Measurements from ENCODE around the gene ZDHHC18. TPM values are rescaled to one million over a fixed set of nuclear protein-coding genes. Genes with fewer than 3 reads are reported as not detected.
"Not testable (repeated sequence)": the region's sequence is repeated elsewhere in the genome, so short reads cannot be mapped to it uniquely, and the experiment has no call there.

Gene ZDHHC18
- total RNA-seq, 2 experiments from 2014 or later, result 52.9 TPM

- POLR2A ChIA-PET, result interaction anchor here (0.6 kb wide), 1 partner anchor 41 kb away, joined by 3 read pairs; no protein-coding TSS in a partner anchor
- ATAC-seq (ENCODE audit: low read depth) (no peak), DNase-seq (no peak)
- no peak overlapping the region for H3K4me3 Mint-ChIP-seq
- H3K27me3 Mint-ChIP-seq, result no peaks in the 10 kb centered on the region
- peaks cover 17% of the 10 kb centered on the region for H3K36me3 Mint-ChIP-seq
- H3K4me1 Mint-ChIP-seq, result no peaks in the 10 kb centered on the region
- H3K9me3 Mint-ChIP-seq, result no peaks in the 10 kb centered on the region
- H3K27ac Mint-ChIP-seq, result no peak overlapping the region
Measured at GRCh38 chr1:26879793-26880192, 53.3 kb downstream of the ZDHHC18 start.

DNA sequence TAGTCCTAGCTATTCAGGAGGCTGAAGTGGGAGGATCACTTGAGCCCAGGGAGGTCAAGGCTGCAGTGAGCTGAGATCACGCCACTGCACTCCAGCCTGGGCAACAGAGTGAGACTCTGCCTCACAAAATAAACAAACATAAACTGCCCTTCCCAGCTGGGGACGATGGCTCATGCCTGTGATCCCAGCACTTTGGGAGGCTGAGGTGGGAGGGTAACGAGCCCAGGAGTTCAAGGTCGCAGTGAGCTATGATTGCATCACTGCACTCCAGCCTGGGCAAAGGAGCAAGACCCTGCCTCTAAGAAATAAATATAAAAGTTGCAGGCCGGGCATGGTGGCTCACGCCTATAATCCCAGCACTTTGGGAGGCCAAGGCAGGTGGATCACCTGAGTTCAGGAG lies 55.1 kb downstream of the ZDHHC18 start:
- POLR2A ChIA-PET, result interaction anchor here (0.6 to 2.5 kb wide), 2 partner anchors 13 to 16 kb away, joined by 4 to 9 read pairs; no protein-coding TSS in a partner anchor
- H3K9me3 Mint-ChIP-seq; ATAC-seq (ENCODE audit: low read depth); H3K27me3 Mint-ChIP-seq; H3K4me1 Mint-ChIP-seq; H3K4me3 Mint-ChIP-seq; H3K27ac Mint-ChIP-seq; DNase-seq: not testable (repeated sequence)
- peaks cover 22% of the 10 kb centered on the region for H3K36me3 Mint-ChIP-seq

DNA sequence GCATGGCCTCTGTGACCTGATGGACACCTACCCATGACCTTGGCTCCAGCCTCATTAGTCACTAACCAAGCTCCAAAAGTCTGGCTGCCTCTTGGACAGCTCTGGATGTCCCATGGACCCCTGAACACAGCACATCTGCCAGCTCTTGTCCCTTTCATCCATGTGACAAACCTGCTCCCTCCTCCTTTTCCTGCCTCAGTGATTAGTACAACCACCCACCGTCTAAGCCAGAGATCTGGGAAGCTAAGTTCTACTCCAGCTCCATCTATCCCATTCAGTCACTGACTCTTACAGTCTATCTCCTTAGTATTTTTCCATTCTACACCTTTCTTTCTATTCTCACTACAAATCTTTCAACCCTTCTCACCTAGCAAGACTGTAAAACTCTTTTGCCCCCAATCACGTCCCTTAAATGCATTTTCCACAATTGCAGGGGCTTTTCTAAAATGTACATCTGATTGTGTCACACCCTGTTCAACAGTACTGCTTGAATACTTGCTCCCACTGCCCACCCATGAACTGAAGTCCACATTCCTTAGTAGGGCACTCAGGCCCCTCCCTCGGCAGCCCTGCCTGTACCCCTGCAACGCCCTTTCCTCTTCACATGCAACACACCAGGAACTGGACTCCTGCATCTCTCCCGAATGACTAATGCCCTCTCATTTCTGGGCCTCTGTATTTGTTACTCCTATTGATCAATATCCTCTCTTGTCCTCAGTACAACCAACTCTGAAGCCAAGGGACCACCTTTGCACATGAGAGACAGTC lies 56.4 kb downstream of the ZDHHC18 start:
- ATAC-seq (ENCODE audit: low read depth) (no peak), DNase-seq (no peak)
- H3K27ac Mint-ChIP-seq, result peak overlapping the region; percentile 6
- no peak overlapping the region for H3K4me3 Mint-ChIP-seq
- H3K4me1 Mint-ChIP-seq, result peaks cover 5% of the 10 kb centered on the region
- POLR2A ChIA-PET, result interaction anchor here (2.5 kb wide), 1 partner anchor 18 kb away, joined by 9 read pairs; no protein-coding TSS in a partner anchor
- no peaks in the 10 kb centered on the region for H3K27me3 Mint-ChIP-seq
- peaks cover 25% of the 10 kb centered on the region for H3K36me3 Mint-ChIP-seq
- H3K9me3 Mint-ChIP-seq, result no peaks in the 10 kb centered on the region

DNA sequence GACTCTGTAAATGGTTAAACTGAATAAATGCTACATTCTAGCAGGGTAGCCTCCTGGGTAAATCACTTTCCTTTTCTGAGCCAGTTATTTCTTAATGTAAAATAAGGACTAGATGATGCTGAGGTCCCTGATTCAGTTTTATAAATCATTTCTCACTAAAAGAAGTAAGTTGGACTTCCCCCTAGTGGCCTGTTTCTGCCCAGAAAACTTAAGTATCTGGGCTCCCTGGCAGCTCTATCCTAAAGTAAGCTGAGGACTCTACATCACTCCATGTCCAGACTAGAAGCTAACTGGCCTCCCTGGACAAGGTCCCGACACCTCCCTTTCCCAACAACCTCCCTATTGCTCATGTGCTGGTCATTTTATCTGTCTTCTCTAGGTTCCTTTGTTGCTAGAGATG lies 60.6 kb downstream of the ZDHHC18 start:
- no peak for ATAC-seq (ENCODE audit: low read depth)
- Mint-ChIP-seq H3K36me3 (peaks cover 37% of the 10 kb centered on the region), H3K27me3 (no peaks in the 10 kb centered on the region), H3K9me3 (no peaks in the 10 kb centered on the region), H3K4me1 (peaks cover 24% of the 10 kb centered on the region), H3K27ac (peak overlapping the region; percentile 52), H3K4me3 (no peak overlapping the region)
- POLR2A ChIA-PET, result interaction anchor here (0.6 to 1.0 kb wide), 5 partner anchors 34 to 293 kb away, joined by 3 to 5 read pairs (median 3); no protein-coding TSS in a partner anchor
- DNase-seq, result no peak

DNA sequence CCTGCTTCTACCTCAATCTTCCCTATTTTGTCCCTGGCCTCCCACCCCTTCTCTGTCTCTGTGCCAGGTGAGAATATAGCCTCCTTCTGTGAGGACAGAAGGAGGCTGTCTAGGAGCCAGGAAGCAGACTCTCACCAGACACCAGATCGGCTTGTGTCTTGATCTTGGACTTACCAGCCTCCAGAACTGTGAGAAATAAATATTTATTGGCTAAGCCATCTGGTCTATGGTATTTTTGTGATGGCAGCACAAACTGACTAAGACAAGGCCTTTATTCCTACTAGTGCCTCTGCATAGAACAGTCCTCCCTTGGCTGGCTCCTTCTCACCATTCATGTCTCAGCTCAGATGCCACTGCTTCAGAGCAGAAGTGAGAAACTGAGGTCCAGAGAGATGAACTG lies 61.7 kb downstream of the ZDHHC18 start:
- Mint-ChIP-seq H3K4me1 (peaks cover 24% of the 10 kb centered on the region), H3K4me3 (peak overlapping the region; percentile 96), H3K27ac (no peak overlapping the region), H3K27me3 (no peaks in the 10 kb centered on the region), H3K9me3 (no peaks in the 10 kb centered on the region), H3K36me3 (peaks cover 33% of the 10 kb centered on the region)
- DNase-seq (no peak), ATAC-seq (ENCODE audit: low read depth) (no peak)
- POLR2A ChIA-PET, result interaction anchor here (2.8 to 4.3 kb wide), 2 partner anchors 12 to 33 kb away, joined by 12 to 57 read pairs; partner anchors contain the start of genes GPATCH3 and NUDC

GRCh38 chr1:26889551-26890466 lies 63.3 kb downstream of the ZDHHC18 start, which contains the start of gene GPN2:
GPN2 (minus strand) TSS chr1:26890283; CDS start chr1:26890096, 187 bp downstream.
- H3K4me3 Mint-ChIP-seq, result peak within 1 kb of the TSS; percentile 96
- peaks cover 34% of the 10 kb centered on the region for H3K36me3 Mint-ChIP-seq
- ATAC-seq (ENCODE audit: low read depth), result peak; percentile 95
- peak; percentile 81 for DNase-seq
- POLR2A ChIA-PET, result interaction anchor here (0.5 to 4.3 kb wide), 20 partner anchors 10 to 883 kb away, joined by 3 to 57 read pairs (median 4); partner anchors contain the start of genes GPATCH3, NUDC, PIGV and STX12
- H3K9me3 Mint-ChIP-seq, result no peaks in the 10 kb centered on the region
- peaks cover 27% of the 10 kb centered on the region for H3K4me1 Mint-ChIP-seq
- no peaks in the 10 kb centered on the region for H3K27me3 Mint-ChIP-seq
- H3K27ac Mint-ChIP-seq, result peak within 1 kb of the TSS; percentile 92

GRCh38 chr1:26890467-26890796 lies 63.9 kb downstream of the ZDHHC18 start:
- ATAC-seq (ENCODE audit: low read depth), result peak; percentile 49
- Mint-ChIP-seq H3K36me3 (peaks cover 31% of the 10 kb centered on the region), H3K9me3 (no peaks in the 10 kb centered on the region), H3K27ac (peak overlapping the region; percentile 92), H3K4me1 (peaks cover 27% of the 10 kb centered on the region), H3K27me3 (no peaks in the 10 kb centered on the region), H3K4me3 (peak overlapping the region; percentile 96)
- DNase-seq, result no peak
- POLR2A ChIA-PET, result interaction anchor here (0.5 to 4.3 kb wide), 20 partner anchors 10 to 882 kb away, joined by 3 to 57 read pairs (median 4); partner anchors contain the start of genes GPATCH3, NUDC, PIGV and STX12

DNA sequence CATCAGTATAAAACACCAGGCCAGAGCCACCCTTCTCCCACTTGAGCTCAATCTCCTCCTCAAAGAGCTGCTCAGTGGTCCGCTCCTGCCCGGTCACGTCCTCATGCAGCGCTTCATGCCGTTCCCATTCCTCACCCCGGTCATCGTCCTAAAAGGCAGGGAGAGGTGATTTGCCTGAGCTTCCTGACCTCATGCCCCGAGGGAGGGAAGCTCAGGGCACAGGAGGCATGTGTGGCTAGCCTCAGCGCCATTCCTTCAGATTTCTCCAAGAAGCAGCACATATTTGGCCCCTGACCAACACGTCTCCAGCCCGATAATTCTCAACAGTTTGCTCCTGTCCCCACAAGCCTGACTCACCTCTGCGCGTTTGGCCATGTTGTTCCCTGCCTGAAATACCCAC lies 67.8 kb downstream of the ZDHHC18 start:
- POLR2A ChIA-PET, result no interaction called here
- Mint-ChIP-seq H3K36me3 (peaks cover 25% of the 10 kb centered on the region), H3K9me3 (no peaks in the 10 kb centered on the region), H3K4me3 (no peak overlapping the region), H3K27ac (no peak overlapping the region), H3K27me3 (no peaks in the 10 kb centered on the region), H3K4me1 (peaks cover 17% of the 10 kb centered on the region)
- no peak for DNase-seq
- ATAC-seq (ENCODE audit: low read depth), result no peak

- Mint-ChIP-seq H3K4me1 (peaks cover 24% of the 10 kb centered on the region), H3K4me3 (no peak overlapping the region), H3K36me3 (peaks cover 19% of the 10 kb centered on the region), H3K27me3 (no peaks in the 10 kb centered on the region), H3K9me3 (no peaks in the 10 kb centered on the region), H3K27ac (no peak overlapping the region)
- DNase-seq (no peak), ATAC-seq (ENCODE audit: low read depth) (no peak)
- POLR2A ChIA-PET, result interaction anchor here (1.2 kb wide), 1 partner anchor 33 kb away, joined by 3 read pairs; no protein-coding TSS in a partner anchor
Measured at GRCh38 chr1:26897351-26897750, 70.9 kb downstream of the ZDHHC18 start.

DNA sequence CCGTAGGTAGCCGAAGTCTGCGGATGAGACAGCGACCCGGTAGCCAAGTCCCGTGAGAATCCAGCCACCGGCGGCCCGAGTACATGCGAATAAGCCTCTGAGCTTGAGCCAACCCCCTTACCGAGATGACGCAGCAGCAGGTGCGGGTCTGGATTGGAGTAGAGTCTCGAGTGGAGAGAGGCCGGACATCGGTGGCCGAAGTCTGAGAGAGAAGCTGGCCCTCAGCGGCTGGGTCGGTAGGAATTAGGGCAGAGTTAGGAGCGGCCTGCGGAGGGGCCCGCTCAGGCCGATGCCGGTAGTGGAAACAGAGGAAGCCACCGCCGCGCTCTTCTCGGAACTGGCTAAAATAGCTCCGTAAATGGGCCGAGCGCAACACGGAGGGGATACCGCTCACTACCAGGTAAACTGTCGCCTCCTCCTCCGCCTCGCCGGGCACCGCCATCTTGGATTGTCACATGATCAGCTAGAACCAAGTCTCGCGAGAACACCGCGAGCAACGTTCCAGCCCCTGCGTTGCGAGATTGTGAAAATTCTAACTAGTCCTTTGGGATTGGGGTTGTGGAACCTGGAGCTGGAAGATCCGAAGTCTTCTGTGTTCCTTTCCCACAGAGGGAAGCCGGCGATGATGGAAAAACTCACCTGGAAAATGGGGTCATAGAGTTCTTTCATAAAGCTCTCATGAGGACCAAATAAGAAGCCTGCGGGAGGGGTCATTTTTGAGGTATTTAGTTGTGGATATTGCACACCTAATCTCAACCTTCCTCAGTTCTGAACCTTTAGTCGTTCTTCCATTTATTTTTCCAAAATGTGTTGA lies 73.7 kb downstream of the ZDHHC18 start, which contains the start of gene GPATCH3:
GPATCH3 (minus strand) TSS at position 467 of the 814 bp plus-strand sequence; CDS start at position 442, 25 bp downstream.
- Mint-ChIP-seq H3K4me1 (peaks cover 23% of the 10 kb centered on the region), H3K27ac (peak within 1 kb of the TSS; percentile 98), H3K27me3 (no peaks in the 10 kb centered on the region), H3K36me3 (peaks cover 9% of the 10 kb centered on the region), H3K4me3 (peak within 1 kb of the TSS; percentile 98), H3K9me3 (no peaks in the 10 kb centered on the region)
- POLR2A ChIA-PET, result interaction anchor here (0.5 to 4.3 kb wide), 15 partner anchors 9 to 468 kb away, joined by 3 to 57 read pairs (median 4); partner anchors contain the start of genes DHDDS, GPN2, NR0B2 and NUDC
- peak; percentile 85 for DNase-seq
- ATAC-seq (ENCODE audit: low read depth), result peak; percentile 87

DNA sequence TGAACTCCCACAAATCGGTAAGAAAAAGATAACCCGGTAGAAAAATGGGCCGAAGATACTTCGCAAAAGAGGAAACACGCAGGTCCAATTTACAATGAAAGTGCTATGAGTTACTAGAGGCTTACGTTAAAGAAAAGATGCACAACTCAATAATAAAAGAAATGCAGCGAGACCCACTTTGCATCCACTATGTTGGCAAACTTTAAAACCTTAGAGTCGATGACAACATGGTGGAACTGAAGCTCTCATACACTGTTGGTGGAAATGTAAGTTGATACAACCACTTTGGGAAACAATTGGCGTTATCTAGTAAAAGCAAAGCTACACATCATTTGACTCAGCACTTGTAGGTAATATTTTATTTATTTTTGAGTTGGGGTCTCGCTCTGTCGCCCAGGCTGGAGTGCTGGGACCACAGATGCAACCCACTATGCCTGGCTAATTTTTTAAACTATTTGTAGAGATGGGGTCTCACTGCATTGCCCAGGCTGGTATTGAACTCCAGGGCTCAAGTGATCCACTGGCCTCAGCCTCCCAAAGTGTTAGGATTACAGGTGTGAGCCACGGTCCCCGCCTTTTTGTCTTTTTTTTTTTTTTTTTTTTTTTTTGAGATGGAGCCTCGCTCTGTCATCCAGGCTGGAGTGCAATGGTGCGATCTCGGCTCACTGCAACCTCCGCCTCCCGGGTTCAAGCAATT lies 74.5 kb downstream of the ZDHHC18 start:
- peaks cover 23% of the 10 kb centered on the region for H3K4me1 Mint-ChIP-seq
- peaks cover 9% of the 10 kb centered on the region for H3K36me3 Mint-ChIP-seq
- DNase-seq (no peak), ATAC-seq (ENCODE audit: low read depth) (no peak)
- POLR2A ChIA-PET, result interaction anchor here (0.6 to 4.3 kb wide), 13 partner anchors 9 to 469 kb away, joined by 3 to 57 read pairs (median 4); partner anchors contain the start of genes DHDDS, GPN2, NR0B2 and NUDC
- no peaks in the 10 kb centered on the region for H3K27me3 Mint-ChIP-seq
- H3K4me3 Mint-ChIP-seq, result peak overlapping the region; percentile 98
- H3K9me3 Mint-ChIP-seq, result no peaks in the 10 kb centered on the region
- H3K27ac Mint-ChIP-seq, result peak overlapping the region; percentile 98
